ENCODE results near the gene SLC1A3.

Gene SLC1A3

GRCh38 chr5:36655161-36655560 is 48.8 kb downstream of the SLC1A3 start:
- DNase-seq (ENCODE audit: low read depth): no peak

- no peak for DNase-seq (ENCODE audit: low read depth)
Observed at GRCh38 chr5:36656556-36656955, 50.1 kb downstream of the SLC1A3 start.

GRCh38 chr5:36657563-36657995 is 51.2 kb downstream of the SLC1A3 start:
- no peak for DNase-seq (ENCODE audit: low read depth)

DNA sequence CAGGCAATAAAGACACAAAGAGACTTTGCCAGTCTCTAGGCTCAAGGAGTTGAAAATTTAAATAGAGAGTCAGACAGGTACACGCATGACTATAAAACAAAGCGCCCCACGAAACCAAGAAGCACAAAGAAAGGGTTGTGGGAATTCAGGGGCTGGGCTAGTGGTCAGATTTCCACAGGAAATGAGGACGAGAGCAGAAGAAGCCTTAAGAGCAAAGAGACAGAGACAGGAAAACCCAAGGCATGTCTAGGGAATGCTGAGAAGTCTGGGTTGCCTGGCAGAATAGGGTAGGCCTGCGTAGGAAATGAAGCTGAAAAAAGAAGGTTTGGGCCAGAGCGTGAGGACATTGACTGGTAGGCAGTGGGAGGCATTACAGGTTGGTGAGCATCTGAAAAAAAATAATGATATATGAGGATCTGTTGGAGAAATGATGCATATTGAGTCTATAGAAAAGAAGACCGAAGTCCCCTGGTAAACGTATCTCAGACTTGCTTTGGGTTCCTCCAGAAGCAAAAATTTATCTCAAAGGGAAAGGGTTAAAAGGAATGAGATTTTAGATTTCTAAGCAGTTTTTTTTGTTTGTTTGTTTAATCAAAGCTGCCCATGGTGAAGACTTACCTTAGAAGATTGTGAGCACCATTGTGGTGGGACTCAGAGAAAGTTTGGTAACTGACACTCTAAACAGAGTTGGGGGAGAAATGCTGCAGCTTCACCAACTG is 51.8 kb downstream of the SLC1A3 start:
- no peak for DNase-seq (ENCODE audit: low read depth)

DNA sequence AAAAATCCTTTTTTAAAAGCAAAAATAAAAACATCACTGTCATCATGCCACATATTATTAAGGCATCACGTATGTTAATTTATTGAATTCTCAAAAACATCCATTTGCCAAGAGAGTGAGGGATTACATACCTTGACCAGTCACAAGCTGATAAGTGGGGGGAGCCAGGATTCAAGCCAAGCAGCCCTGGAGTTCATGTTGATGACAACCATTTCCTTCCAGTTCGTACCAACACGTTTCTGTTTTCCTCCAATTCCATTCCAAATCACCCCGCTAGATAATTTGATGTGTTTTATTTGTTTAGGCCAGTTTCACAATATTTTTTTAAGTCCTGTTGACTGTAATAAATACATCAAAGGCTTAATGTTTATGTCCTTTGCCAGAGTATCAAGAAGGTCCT is 53.0 kb downstream of the SLC1A3 start:
- no peak for DNase-seq (ENCODE audit: low read depth)

- DNase-seq (ENCODE audit: low read depth): no peak
Observed at GRCh38 chr5:36660397-36661049, 54.1 kb downstream of the SLC1A3 start.

- no peak for DNase-seq (ENCODE audit: low read depth)
Observed at GRCh38 chr5:36661456-36662220, 55.2 kb downstream of the SLC1A3 start.

GRCh38 chr5:36662291-36662851 is 56.0 kb downstream of the SLC1A3 start:
- no peak for DNase-seq (ENCODE audit: low read depth)

DNA sequence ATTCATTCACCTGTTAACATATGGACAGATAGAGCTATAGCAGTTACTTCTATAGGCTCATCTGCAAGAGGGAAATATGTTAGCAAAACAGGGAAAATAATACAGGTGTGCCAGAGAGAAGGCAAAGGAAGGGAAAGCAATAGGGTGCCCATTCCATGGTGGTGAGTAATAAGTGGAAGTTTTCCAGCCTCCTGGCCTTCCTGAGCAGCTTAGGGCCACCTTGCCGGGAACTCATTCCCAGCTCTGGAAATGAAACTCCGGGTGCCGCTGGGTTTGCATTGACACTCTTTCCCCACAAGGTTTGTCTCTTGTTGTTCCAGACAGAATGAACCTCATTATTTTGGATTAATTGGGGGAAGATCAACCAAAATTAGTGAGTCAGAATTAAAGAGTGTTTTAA is 58.4 kb downstream of the SLC1A3 start:
- no peak for DNase-seq (ENCODE audit: low read depth)

DNA sequence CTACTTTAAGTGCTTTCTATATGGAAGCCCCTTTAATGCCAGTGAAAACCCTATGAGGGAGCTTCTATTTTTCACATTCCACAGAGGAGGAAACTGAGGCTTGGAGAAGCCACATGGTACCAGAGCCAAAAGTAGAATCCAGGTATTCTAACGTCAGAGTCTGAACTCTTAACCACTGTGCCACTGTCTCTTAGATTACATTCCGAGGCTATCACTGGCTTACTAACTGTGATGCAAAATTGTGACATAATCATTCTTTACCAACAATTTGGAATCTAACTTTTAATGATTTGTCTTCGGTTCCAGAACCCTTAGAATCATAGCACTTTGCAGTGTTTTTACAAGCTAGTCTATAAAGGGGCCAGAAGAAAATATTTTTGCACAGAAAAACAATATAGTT is 59.2 kb downstream of the SLC1A3 start:
- DNase-seq (ENCODE audit: low read depth): no peak

DNA sequence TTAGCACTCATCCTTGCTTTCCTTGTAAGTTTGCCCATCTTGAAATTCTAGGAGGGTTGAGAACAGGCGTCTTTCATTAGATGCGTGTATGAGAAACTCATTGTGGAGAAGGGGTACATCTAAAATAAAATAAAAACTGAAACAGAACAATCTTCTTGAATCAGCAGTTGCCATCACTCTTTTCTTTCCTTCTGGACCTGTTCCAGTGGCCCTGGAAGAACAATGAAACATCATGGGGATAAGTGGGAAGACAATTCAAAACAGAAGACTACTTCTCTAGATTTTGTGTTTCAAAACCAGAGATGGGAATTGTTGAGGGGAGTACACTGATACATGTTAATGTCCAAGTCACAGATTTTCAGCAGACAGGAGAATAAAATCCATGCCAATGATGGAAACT is 59.9 kb downstream of the SLC1A3 start:
- no peak for DNase-seq (ENCODE audit: low read depth)

GRCh38 chr5:36666986-36667385 is 60.6 kb downstream of the SLC1A3 start:
- no peak for DNase-seq (ENCODE audit: low read depth)

- DNase-seq (ENCODE audit: low read depth): no peak
Observed at GRCh38 chr5:36667824-36668223, 61.4 kb downstream of the SLC1A3 start.

DNA sequence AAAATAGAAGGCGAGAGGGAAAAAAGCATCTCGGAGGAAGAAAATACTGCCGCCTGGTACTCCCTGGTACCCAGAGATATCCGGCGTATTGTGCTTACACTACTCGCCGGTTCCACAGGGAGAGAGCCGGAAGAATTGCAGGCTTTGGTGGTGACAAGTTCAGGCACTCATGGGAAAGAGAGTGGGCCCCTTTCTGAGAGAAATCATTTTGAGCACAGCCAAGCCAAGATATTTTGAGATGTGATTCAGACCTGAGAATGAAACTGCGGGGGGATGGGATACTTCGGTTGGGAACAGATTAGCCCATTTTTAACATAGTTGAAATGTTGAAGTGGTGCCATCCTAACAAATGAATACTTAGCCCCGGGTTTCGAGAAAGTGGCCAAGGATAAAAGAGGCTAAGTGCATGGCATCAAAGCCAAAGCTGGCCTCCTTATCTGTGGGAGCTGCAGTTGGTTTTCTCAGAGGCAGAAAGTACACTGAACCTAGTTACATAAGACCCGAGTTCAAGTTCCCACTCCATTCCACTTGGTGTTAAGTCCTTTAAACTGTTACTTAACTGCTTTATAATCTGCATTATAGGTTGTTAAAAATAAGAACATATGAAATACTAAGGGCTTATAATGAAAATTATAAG is 62.7 kb downstream of the SLC1A3 start:
- no peak for DNase-seq (ENCODE audit: low read depth)

DNA sequence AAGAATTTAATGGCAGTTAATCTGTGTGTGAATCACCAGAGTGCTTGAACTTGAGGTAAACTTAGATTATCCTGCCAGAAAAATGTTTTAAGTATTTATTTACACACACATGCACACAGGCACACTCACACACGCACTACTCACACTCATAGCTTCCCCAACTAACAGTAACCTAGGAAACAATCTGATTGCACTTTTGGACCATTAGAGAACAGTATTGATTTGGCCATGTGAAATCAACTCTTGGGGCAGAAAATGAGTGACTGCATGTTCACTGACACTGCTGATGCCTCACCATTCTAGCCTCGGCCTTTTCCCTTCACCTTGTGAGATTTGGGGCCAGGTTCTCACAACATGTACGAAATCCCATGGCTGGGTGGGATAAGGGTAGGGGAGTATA is 64.1 kb downstream of the SLC1A3 start:
- no peak for DNase-seq (ENCODE audit: low read depth)

DNA sequence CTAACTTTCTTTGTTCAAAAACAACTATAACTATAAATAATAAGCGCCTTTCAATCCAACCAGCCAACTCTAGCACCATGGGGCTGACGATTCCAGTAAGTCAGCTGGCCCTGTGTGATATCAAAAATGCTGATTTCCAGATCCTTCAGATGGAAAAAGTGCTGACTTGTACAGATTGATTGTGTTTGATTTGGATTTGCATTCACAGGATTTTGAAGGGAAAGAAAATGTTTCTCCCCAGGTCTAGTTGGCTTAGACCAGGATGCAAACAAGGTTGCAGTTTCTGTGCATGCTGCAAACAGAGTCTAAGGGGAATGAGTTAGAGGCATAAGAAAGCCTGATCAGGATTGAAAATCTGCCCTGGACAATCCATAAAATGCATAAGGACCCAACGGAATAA is 68.9 kb downstream of the SLC1A3 start:
- DNase-seq (ENCODE audit: low read depth): no peak

DNA sequence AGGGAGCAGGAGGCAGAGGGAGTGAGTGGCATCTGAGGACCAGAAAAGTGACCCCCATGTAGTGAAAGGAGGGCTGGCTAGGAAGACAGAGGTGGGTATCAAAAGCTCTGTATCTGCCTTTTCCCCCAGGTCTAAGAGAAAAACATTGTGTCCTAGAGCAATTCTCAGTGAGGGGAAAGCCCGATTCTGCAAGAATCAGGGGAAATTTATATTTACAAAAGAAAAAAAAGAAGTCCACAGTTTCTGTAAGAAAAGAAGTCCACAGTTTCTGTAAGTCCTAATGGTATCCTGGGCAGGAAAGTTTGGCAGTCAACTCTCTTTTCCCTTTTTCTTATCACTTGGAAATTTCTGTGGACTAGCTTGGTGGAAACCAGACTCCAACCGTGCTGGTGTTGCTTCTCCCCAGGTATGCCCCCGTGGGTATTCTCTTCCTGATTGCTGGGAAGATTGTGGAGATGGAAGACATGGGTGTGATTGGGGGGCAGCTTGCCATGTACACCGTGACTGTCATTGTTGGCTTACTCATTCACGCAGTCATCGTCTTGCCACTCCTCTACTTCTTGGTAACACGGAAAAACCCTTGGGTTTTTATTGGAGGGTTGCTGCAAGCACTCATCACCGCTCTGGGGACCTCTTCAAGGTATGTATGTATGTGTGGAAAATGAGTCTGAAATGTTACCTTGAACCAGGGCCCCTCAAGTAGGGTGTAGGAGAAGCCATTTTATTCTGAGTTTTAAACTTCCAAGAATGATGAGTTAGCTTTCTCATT is 73.0 kb downstream of the SLC1A3 start:
- no peak for DNase-seq (ENCODE audit: low read depth)

DNA sequence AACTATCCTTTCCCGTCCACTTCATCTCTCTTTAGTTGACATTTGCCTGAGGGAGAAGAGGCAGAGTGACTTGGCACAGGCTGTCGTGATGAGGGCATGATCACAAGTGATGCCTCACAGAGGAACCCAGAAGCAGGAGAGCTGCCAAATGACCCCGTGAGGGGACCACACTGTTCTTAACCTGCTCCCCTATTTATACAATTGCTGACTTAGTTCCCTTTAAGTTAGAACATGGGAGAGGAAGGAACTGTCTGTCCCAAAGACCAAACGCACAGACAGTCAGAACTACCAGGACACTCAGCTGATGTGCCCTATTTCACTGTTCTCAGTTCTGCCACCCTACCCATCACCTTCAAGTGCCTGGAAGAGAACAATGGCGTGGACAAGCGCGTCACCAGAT is 73.7 kb downstream of the SLC1A3 start:
- DNase-seq (ENCODE audit: low read depth): no peak

DNA sequence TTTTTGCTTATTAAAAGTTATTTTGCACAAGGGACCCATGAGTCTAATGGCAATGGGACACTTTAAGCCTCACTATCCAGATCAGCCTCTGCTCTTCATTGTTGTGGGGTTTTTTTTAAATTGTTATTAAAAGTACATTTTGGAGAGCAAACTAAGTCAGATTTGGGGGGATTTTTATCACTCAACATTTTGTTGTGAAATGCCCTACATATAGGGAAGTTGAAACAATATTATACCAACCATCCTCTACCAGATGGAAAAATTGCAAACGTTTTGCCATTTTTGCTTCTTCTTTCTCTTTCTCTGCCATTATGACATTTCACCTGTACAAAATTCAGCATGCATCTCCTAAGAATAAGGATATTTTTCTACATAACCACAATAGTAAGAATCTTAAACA is 75.3 kb downstream of the SLC1A3 start:
- DNase-seq (ENCODE audit: low read depth): no peak

DNA sequence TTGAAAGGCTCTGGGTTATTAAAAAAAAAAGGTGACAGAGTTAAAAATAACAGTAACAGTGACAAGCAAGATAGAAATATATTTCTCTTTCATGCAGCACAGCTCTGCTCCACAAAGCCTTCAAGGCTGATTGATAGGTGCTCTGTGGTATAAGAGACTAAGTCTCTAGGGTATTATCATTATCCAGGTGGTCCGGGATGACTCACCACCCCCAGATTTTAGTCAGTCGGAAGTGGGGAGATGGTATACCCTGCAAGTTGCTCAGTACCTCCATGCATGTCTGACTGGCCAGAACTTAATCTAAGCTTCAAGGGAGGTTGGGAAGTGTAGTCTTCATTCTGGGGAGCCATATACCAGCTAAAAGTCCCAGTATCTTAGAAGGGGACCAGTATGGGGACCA is 76.1 kb downstream of the SLC1A3 start:
- no peak for DNase-seq (ENCODE audit: low read depth)

DNA sequence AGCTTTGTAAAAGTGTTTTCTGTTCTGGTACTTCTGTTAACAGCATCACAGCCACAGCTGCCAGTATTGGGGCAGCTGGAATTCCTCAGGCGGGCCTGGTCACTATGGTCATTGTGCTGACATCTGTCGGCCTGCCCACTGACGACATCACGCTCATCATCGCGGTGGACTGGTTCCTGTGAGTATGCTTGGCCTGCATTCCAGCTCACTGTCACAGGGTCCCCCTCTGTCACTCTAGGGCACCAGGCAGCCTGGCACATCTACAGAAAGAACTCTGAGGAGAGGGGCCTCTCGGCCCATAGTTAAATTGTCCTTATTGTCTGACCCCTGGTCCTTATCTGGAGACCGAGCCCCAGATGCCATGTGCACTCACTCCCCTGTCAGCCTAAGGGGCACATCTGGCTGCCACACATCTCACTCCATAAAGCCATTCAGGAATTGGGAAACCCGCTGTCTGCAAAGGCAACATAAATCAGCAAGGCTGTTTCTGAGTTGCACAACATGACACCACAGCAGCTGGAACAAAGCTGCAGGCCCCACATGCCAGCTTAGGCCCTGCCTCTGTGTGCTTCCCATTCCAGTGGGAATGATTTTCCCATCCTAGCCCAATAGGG is 77.5 kb downstream of the SLC1A3 start:
- no peak for DNase-seq (ENCODE audit: low read depth)
